Astrocyte (in vitro differentiated cells and primary cell): ENCODE data around the gene MYOG.

Experiments used
- CTCF ChIP-seq: IDR thresholded peaks from 2 replicates; pipeline ENCODE4 v1.5.1; 2011; ENCODE audit warnings: low read depth, mild to moderate bottlenecking, inconsistent platforms, low read length, moderate library complexity; ENCODE audit not compliant: insufficient read depth
- EZH2 ChIP-seq: IDR thresholded peaks from 2 replicates; pipeline ENCODE4 v1.6.1; 2012; ENCODE audit warnings: mild to moderate bottlenecking, low read length, inconsistent platforms; ENCODE audit not compliant: insufficient read depth

- TF ChIP-seq CTCF: no peak
- TF ChIP-seq EZH2: no peak
Observed at GRCh38 chr1:203098914-203099520, 13.2 kb upstream of the MYOG start.
